GM12892 (cell line): ENCODE results near the gene KAT14.
"Not testable (repeated sequence)": the region's sequence is repeated elsewhere in the genome, so short reads cannot be mapped to it uniquely, and the experiment has no call there.

Experiments used
- DNase-seq: peaks from one replicate; pipeline ENCODE4 v3.0.0; 2011; ENCODE audit not compliant: insufficient read length
- FAIRE-seq: peaks from 2 replicates; lab custom pipeline; 2011; peaks lifted over from hg19 to GRCh38; lab: Jason Lieb, UNC
- POLR2A ChIP-seq: IDR thresholded peaks from 2 replicates; pipeline ENCODE4 v1.6.1; 2011; ENCODE audit warnings: low read depth, low read length, control low read depth
- POLR2AphosphoS5 ChIP-seq: IDR thresholded peaks from 2 replicates; pipeline ENCODE4 v1.6.1; 2011; ENCODE audit warnings: low read depth, low read length, control low read depth
- TAF1 ChIP-seq: IDR thresholded peaks from 2 replicates; pipeline ENCODE4 v1.6.1; 2011; ENCODE audit warnings: low read depth, mild to moderate bottlenecking, control low read depth, low read length, borderline replicate concordance

Gene KAT14

GRCh38 chr20:18108326-18108725, 29.3 kb upstream of the KAT14 start:
- TF ChIP-seq TAF1: no peak
- no peak for TF ChIP-seq POLR2A
- DNase-seq (no peak), FAIRE-seq (no peak)

- not testable (repeated sequence) for FAIRE-seq, DNase-seq
Measured at GRCh38 chr20:18128574-18128973, 9.1 kb upstream of the KAT14 start.

- no peak for TF ChIP-seq TAF1
- TF ChIP-seq POLR2A: no peak
- TF ChIP-seq POLR2AphosphoS5: no peak
- DNase-seq (no peak), FAIRE-seq (no peak)
Measured at GRCh38 chr20:18132663-18133062, 5.0 kb upstream of the KAT14 start.

GRCh38 chr20:18133962-18134361, 3.7 kb upstream of the KAT14 start:
- FAIRE-seq (no peak), DNase-seq (no peak)
- TF ChIP-seq TAF1 (no peak), POLR2A (no peak), POLR2AphosphoS5 (no peak)

GRCh38 chr20:18138266-18138582, 561 bp downstream of the KAT14 start:
- DNase-seq (no peak), FAIRE-seq (no peak)
- TF ChIP-seq TAF1 (no peak), POLR2A (no peak), POLR2AphosphoS5 (no peak)

GRCh38 chr20:18138639-18139583, 1.2 kb downstream of the KAT14 start:
- FAIRE-seq (peak; percentile 53), DNase-seq (no peak)
- TF ChIP-seq POLR2A (no peak), TAF1 (no peak), POLR2AphosphoS5 (no peak)

GRCh38 chr20:18139832-18140231, 2.2 kb downstream of the KAT14 start:
- TF ChIP-seq POLR2AphosphoS5: no peak
- no peak for TF ChIP-seq POLR2A
- TF ChIP-seq TAF1: no peak
- DNase-seq (no peak), FAIRE-seq (no peak)

- DNase-seq (no peak), FAIRE-seq (no peak)
- TF ChIP-seq TAF1 (no peak), POLR2A (no peak), POLR2AphosphoS5 (no peak)
Measured at GRCh38 chr20:18144541-18145099, 7.0 kb downstream of the KAT14 start.

- TF ChIP-seq POLR2AphosphoS5 (no peak), TAF1 (no peak), POLR2A (no peak)
- FAIRE-seq: no peak
- no peak for DNase-seq
Measured at GRCh38 chr20:18154342-18154741, 16.7 kb downstream of the KAT14 start.

- DNase-seq (no peak), FAIRE-seq (no peak)
- no peak for TF ChIP-seq POLR2A
- TF ChIP-seq TAF1: no peak
- no peak for TF ChIP-seq POLR2AphosphoS5
Measured at GRCh38 chr20:18156045-18156444, 18.4 kb downstream of the KAT14 start.

GRCh38 chr20:18164356-18164755, 26.7 kb downstream of the KAT14 start:
- TF ChIP-seq POLR2AphosphoS5 (no peak), POLR2A (no peak), TAF1 (no peak)
- no peak for DNase-seq
- FAIRE-seq: no peak

GRCh38 chr20:18165553-18165952, 27.9 kb downstream of the KAT14 start:
- TF ChIP-seq POLR2A (no peak), POLR2AphosphoS5 (no peak), TAF1 (no peak)
- FAIRE-seq (no peak), DNase-seq (no peak)
